Activated T-helper 17 cell treated with anti-CD3 and anti-CD28 coated beads, Interleukin-2, amount 50 U/mL, for 72 hours (primary cell): ENCODE data around the gene NR4A3. TPM values are rescaled to one million over a fixed set of nuclear protein-coding genes. Genes with fewer than 3 reads are reported as not detected.
"Not testable (repeated sequence)": the region's sequence is repeated elsewhere in the genome, so short reads cannot be mapped to it uniquely, and the experiment has no call there.

Source experiments
- ATAC-seq: fragments of 150-1000 bp; cut with Tn5 transposase; replicated peaks from 2 replicates; pipeline ENCODE4 v1.10.0; 2021; ENCODE audit warnings: mild to moderate bottlenecking, moderate library complexity
- H3K27ac Mint-ChIP-seq: one replicate; pipeline ENCODE4 v1.8.0; 2022; ENCODE audit warnings: mixed read lengths
- H3K27me3 Mint-ChIP-seq: one replicate; pipeline ENCODE4 v1.8.0; 2022; ENCODE audit warnings: mixed read lengths
- H3K36me3 Mint-ChIP-seq: one replicate; pipeline ENCODE4 v1.8.0; 2022; ENCODE audit warnings: low read depth, mild to moderate bottlenecking, mixed read lengths
- H3K4me1 Mint-ChIP-seq: one replicate; pipeline ENCODE4 v1.8.0; 2022; ENCODE audit warnings: mixed read lengths
- H3K4me3 Mint-ChIP-seq: one replicate; pipeline ENCODE4 v1.8.0; 2022; ENCODE audit warnings: mild to moderate bottlenecking, mixed read lengths
- H3K9me3 Mint-ChIP-seq: one replicate; pipeline ENCODE4 v1.8.0; 2022; ENCODE audit warnings: mixed read lengths
- total RNA-seq, 2 donors: library from RNA; stranded (reverse); gene quantifications; one replicate each; pipeline ENCODE4 v1.2.3, GENCODE V29; 2022

Gene NR4A3
- total RNA-seq, 2 donors from 2014 or later: 4.8 to 42.0 TPM

DNA sequence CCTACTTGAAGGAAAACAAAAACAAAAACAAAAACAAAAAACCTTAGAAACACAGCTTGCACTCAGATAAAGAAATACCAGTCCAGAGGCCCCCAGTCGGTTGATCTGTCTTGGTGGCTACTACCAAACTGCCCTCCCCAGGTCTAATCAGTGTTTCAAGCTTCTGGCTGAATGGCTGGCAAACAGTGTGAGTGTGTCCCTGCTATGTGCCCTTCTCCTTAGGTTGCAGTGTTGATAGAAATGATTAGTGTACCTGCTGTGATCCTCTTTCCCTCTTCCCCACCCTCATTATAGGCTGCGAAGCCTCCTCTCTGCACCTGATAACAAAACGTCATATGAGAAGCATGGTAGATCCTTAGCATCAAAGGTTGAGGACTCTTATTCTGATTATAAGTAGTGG lies 12.8 kb downstream of the NR4A3 start:
- Mint-ChIP-seq H3K36me3 (peaks cover 100% of the 10 kb centered on the region), H3K4me1 (no peaks in the 10 kb centered on the region), H3K4me3 (no peak overlapping the region), H3K27me3 (peaks cover 4% of the 10 kb centered on the region), H3K27ac (no peak overlapping the region), H3K9me3 (no peaks in the 10 kb centered on the region)
- ATAC-seq: no peak

- peaks cover 100% of the 10 kb centered on the region for H3K36me3 Mint-ChIP-seq
- no peaks in the 10 kb centered on the region for H3K27me3 Mint-ChIP-seq
- no peaks in the 10 kb centered on the region for H3K4me1 Mint-ChIP-seq
- no peak overlapping the region for H3K27ac Mint-ChIP-seq
- H3K9me3 Mint-ChIP-seq: no peaks in the 10 kb centered on the region
- no peak overlapping the region for H3K4me3 Mint-ChIP-seq
- ATAC-seq: no peak
Measured at GRCh38 chr9:99835142-99835541, 13.5 kb downstream of the NR4A3 start.

- Mint-ChIP-seq H3K27ac (no peak overlapping the region), H3K4me1 (no peaks in the 10 kb centered on the region), H3K27me3 (no peaks in the 10 kb centered on the region), H3K9me3 (no peaks in the 10 kb centered on the region), H3K36me3 (peaks cover 100% of the 10 kb centered on the region), H3K4me3 (no peak overlapping the region)
- ATAC-seq: no peak
Measured at GRCh38 chr9:99835581-99835980, 13.9 kb downstream of the NR4A3 start.

GRCh38 chr9:99840072-99840471 lies 18.4 kb downstream of the NR4A3 start:
- peaks cover 100% of the 10 kb centered on the region for H3K36me3 Mint-ChIP-seq

GRCh38 chr9:99845063-99845462 lies 23.4 kb downstream of the NR4A3 start:
- ATAC-seq: no peak
- Mint-ChIP-seq H3K4me1 (peaks cover 10% of the 10 kb centered on the region), H3K4me3 (no peak overlapping the region), H3K9me3 (no peaks in the 10 kb centered on the region), H3K27ac (no peak overlapping the region), H3K27me3 (no peaks in the 10 kb centered on the region), H3K36me3 (peaks cover 100% of the 10 kb centered on the region)

More at GRCh38 chr9:99840072-99840471, 18.4 kb downstream of the NR4A3 start:
- no peak overlapping the region for H3K27ac Mint-ChIP-seq
- no peaks in the 10 kb centered on the region for H3K9me3 Mint-ChIP-seq
- no peaks in the 10 kb centered on the region for H3K27me3 Mint-ChIP-seq
- no peaks in the 10 kb centered on the region for H3K4me1 Mint-ChIP-seq
- ATAC-seq: no peak
- no peak overlapping the region for H3K4me3 Mint-ChIP-seq

DNA sequence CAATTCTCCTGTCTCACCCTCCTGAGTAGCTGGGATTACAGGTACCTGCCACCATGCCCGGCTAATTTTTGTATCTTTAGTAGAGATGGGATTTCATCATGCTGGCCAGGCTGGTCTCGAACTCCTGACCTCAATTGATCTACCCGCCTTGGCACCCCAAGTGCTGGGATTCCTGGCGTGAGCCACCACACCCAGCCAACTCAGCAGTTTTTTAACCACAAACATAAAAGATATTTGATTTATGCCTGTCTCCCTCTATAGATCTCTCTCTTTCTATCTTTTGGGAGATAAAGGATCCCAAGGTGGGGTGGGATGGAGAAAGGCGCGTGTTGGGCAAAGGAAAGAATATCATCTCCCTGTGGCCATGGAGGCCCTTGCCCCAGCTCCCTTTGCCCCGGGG lies 26.8 kb downstream of the NR4A3 start:
- Mint-ChIP-seq H3K9me3 (no peaks in the 10 kb centered on the region), H3K27me3 (no peaks in the 10 kb centered on the region), H3K4me1 (peaks cover 19% of the 10 kb centered on the region), H3K4me3 (no peak overlapping the region), H3K27ac (no peak overlapping the region), H3K36me3 (peaks cover 98% of the 10 kb centered on the region)
- ATAC-seq: no peak

GRCh38 chr9:99850736-99851499 lies 29.2 kb downstream of the NR4A3 start:
- Mint-ChIP-seq H3K4me3 (peak overlapping the region; percentile 12), H3K9me3 (no peaks in the 10 kb centered on the region)

DNA sequence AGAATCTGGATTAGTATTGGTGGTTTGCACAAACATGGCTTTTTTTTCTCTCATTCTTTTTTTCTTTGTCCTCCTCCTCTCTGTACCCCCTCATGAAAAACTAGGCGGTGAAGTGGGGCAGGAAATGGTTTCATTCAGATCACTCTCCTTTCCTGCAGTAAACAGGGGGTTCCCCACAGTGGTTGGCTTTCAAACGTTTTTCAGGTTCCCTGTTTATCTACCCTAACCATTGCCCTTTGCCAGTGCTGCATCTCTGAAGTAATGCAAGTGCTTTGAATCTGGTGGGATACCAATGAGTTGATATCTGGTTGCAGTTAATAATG lies 29.8 kb downstream of the NR4A3 start:
- Mint-ChIP-seq H3K36me3 (peaks cover 85% of the 10 kb centered on the region), H3K4me1 (peaks cover 19% of the 10 kb centered on the region), H3K4me3 (peak overlapping the region; percentile 12), H3K27ac (peak overlapping the region; percentile 39), H3K9me3 (no peaks in the 10 kb centered on the region), H3K27me3 (no peaks in the 10 kb centered on the region)
- peak; percentile 91 for ATAC-seq

More at GRCh38 chr9:99850736-99851499, 29.2 kb downstream of the NR4A3 start:
- peaks cover 85% of the 10 kb centered on the region for H3K36me3 Mint-ChIP-seq
- peak overlapping the region; percentile 39 for H3K27ac Mint-ChIP-seq
- H3K4me1 Mint-ChIP-seq: peaks cover 19% of the 10 kb centered on the region
- no peaks in the 10 kb centered on the region for H3K27me3 Mint-ChIP-seq
- peak; percentile 10 for ATAC-seq

- no peak for ATAC-seq
- Mint-ChIP-seq H3K36me3 (peaks cover 85% of the 10 kb centered on the region), H3K9me3 (no peaks in the 10 kb centered on the region), H3K27me3 (no peaks in the 10 kb centered on the region), H3K4me1 (peaks cover 18% of the 10 kb centered on the region), H3K4me3 (no peak overlapping the region), H3K27ac (no peak overlapping the region)
Measured at GRCh38 chr9:99852617-99853016, 30.9 kb downstream of the NR4A3 start.

GRCh38 chr9:99855467-99856176 lies 33.9 kb downstream of the NR4A3 start:
- no peak overlapping the region for H3K4me3 Mint-ChIP-seq
- H3K9me3 Mint-ChIP-seq: no peaks in the 10 kb centered on the region
- H3K27ac Mint-ChIP-seq: no peak overlapping the region
- H3K4me1 Mint-ChIP-seq: peaks cover 6% of the 10 kb centered on the region
- peaks cover 85% of the 10 kb centered on the region for H3K36me3 Mint-ChIP-seq
- peak; percentile 33 for ATAC-seq
- H3K27me3 Mint-ChIP-seq: no peaks in the 10 kb centered on the region

DNA sequence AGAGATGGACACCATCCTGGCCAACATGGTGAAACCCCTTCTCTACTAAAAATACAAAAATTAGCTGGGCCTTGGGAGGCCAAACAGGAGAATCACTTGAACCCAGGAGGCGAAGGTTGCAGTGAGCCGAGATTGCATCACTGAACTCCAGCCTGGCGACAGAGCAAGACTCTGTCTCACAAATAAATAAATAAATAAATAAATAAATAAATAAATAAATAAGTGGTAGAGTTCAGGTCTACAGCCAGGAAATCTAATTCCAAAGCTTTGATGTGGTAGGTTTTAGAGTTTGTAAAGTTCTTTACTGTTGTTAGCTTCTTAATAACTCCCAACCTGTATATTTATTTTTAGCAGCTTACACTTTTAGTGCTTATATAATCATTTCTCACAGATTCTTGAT lies 35.9 kb downstream of the NR4A3 start:
- H3K9me3 Mint-ChIP-seq, H3K4me1 Mint-ChIP-seq, H3K4me3 Mint-ChIP-seq, H3K27ac Mint-ChIP-seq, H3K27me3 Mint-ChIP-seq, ATAC-seq: not testable (repeated sequence)
- peaks cover 85% of the 10 kb centered on the region for H3K36me3 Mint-ChIP-seq

DNA sequence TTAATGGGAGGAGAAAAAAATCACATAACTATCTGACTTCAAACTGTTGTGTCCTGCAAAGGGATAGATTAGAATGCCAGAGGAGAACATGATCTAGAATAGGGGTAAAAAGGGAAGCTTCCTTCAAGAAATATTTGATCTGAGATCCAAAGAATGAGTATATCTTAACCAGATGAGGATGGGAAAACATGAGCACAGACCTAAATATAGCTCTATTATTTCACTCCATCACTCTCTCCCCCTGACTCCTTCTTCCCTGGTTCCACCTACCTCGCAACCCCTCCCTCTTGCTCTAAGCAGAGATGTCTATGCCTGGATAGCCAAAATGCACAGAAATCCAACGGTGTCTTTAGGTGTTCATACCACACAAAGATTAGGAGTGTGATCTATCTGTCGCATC lies 36.4 kb downstream of the NR4A3 start:
- no peaks in the 10 kb centered on the region for H3K27me3 Mint-ChIP-seq
- no peaks in the 10 kb centered on the region for H3K4me1 Mint-ChIP-seq
- no peaks in the 10 kb centered on the region for H3K9me3 Mint-ChIP-seq
- no peak for ATAC-seq
- peaks cover 85% of the 10 kb centered on the region for H3K36me3 Mint-ChIP-seq
- H3K27ac Mint-ChIP-seq: no peak overlapping the region
- H3K4me3 Mint-ChIP-seq: no peak overlapping the region

DNA sequence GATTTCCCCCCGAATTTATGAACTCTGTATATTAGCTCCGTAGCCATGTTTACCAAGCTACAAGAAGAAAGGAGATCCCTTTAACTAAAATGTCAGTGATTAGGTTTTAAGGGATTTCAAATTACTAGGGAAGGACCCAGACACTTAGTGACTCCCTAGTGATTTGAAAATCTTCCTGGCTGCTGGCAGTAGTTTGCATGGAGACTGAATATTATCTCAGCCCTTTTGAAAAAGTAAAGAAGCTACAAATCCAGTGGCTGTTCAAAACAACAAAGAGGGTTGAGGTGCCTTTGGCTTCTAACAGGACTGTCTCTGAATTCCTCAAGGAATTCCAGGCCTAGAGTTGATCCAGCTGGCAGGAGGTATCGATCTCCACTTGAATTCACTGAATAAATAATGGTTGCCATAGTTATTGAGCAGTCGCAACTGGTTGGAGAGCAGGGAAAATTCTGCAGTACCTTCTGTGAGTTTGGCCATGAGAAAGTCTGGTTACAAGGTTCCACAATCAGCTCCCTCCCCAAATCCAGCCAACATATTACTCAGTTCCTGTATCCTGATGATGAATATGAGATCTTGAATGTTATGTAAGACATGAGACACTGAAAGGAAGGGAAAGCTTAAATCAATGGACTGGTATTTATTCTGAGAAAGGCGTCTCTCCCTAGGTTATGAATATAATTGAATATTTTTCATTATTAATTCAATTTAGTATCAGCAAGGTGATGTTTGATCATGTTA lies 37.7 kb downstream of the NR4A3 start:
- Mint-ChIP-seq H3K4me3 (no peak overlapping the region), H3K9me3 (no peaks in the 10 kb centered on the region), H3K27me3 (no peaks in the 10 kb centered on the region), H3K36me3 (peaks cover 97% of the 10 kb centered on the region), H3K4me1 (no peaks in the 10 kb centered on the region), H3K27ac (no peak overlapping the region)
- no peak for ATAC-seq

DNA sequence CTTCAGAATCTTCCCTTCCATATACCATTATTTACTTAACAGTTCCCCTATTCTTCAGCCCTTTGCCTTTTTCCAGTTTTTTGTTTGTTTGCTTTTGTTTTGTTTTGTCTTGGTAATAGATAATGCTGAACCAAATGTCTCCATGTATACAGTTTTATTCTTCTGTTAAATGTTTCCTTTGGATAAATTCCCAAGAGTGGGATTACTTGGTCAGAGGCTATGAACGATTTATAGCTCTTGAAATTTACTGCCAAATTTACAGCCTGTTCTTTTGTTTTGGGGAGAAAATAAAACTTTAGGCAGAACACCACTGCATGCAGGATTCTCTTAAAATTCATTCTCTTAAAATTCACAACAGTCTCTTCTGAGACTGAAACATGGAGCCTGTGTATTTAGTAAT lies 38.6 kb downstream of the NR4A3 start:
- no peak for ATAC-seq
- H3K9me3 Mint-ChIP-seq: no peaks in the 10 kb centered on the region
- no peak overlapping the region for H3K4me3 Mint-ChIP-seq
- H3K36me3 Mint-ChIP-seq: peaks cover 100% of the 10 kb centered on the region
- no peaks in the 10 kb centered on the region for H3K4me1 Mint-ChIP-seq
- no peak overlapping the region for H3K27ac Mint-ChIP-seq
- no peaks in the 10 kb centered on the region for H3K27me3 Mint-ChIP-seq

GRCh38 chr9:99863955-99864354 lies 42.3 kb downstream of the NR4A3 start:
- H3K4me1 Mint-ChIP-seq: peaks cover 9% of the 10 kb centered on the region
- no peak overlapping the region for H3K27ac Mint-ChIP-seq
- peaks cover 69% of the 10 kb centered on the region for H3K36me3 Mint-ChIP-seq
- no peak for ATAC-seq
- no peaks in the 10 kb centered on the region for H3K27me3 Mint-ChIP-seq
- H3K4me3 Mint-ChIP-seq: no peak overlapping the region
- H3K9me3 Mint-ChIP-seq: no peaks in the 10 kb centered on the region
